ENCODE results near the gene GRAMD1B.
"Not testable (repeated sequence)": the region's sequence is repeated elsewhere in the genome, so short reads cannot be mapped to it uniquely, and the experiment has no call there.

The GRAMD1B gene

DNA sequence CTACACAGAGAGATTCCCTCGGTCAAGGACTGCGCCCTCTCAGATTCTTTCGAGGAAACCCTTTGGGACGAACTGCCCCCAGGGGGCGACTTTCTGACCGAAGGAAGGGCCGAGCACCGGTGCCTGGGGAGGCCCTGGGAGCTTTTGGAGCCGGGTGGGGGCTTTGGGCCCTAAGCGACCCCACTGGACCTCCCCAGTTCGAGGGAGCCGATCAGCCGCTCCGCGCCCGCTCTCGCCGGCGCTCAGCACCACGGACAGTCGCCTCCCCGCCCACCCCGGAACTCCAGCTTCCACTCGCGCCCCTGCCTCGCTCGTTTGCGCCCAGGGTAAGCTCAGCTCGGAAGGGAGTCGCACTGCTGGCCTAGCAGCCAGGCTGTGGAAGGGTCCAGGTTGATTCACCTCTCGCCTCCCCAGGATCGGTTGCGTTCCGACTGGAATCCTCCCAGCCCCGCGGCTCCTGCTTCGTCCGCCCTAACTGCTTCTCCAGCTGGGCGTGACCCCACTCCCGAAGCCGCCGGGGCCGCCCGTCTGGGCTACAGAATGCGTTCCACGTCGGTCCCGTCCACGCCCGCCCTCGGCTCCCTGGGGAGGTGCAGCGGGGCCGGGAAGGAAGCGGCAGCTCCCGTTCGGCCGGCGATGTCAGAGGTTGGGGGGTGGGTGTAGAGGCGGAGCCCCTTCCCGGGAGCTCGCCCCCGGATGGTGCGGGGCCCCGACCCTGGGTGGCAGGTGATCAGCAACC is 223.9 kb downstream of the GRAMD1B start:
- DNase-seq, result peak; percentile 36

DNA sequence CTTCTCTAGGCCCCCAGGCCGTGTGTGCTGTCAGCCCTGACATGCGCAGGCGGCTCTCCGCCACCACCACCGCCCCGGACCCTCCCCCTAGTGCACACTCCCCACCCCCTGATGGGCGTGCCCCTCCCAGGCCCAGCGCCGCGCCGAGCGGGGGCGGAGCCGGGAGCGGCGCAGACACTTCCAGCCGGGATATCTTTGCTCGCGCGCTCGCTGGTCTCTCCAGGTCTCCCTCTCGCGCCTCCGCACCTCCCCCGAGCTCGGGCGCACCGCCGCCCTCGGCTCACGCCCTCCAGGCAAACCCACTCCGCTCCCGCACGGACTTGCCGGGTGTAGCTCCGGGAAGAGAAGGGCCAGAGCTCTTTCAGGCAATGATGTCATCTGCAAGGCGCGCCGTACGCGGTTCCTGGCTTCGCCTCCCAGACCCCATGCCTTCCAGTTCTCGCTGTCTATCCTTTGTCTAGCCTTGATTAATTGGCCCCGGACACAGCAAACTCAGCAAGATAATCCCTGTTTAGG is 224.6 kb downstream of the GRAMD1B start, which contains the start of gene SCN3B:
Gene SCN3B (minus strand): TSS at position 59 of the 516 bp plus-strand sequence. CDS start 823 bp downstream, outside the sequence.
- DNase-seq, result peak; percentile 11

DNA sequence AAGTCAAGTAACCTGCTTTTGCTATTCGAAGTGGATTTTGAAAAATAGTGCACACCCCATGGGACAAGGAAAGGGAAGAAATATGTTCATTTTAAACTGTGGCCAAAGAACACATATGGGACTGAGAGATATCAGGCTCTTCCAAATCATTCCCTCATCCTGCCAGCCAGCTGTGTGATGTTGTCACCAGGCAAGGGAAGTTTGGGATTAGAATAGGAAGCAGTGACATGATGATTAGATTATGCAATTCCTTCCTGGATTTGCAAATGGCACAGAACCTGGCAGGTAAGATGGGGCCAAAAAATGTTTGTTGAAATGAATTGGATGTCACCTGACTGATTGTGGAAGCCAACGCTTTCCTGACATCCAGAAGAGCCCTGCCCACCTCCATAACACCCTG is 229.2 kb downstream of the GRAMD1B start:
- no peak for DNase-seq

DNA sequence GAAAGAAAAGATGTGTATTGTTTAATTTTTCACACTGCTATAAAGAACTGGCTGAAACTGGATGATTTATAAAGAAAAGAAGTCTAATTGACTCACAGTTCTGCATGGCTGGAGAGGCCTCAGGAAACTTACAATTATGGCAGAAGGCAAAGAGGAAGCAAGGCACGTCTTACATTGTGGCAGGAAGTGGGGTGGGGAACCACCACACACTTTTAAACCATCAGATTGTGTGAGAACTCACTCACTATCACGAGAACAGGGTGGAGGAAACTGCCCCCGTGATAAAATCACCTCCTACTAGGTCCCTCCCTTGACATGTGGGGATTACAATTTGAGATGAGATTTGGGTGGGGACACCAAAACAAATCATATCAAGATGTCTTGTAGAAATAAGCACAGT is 229.9 kb downstream of the GRAMD1B start:
- not testable (repeated sequence) for DNase-seq

DNA sequence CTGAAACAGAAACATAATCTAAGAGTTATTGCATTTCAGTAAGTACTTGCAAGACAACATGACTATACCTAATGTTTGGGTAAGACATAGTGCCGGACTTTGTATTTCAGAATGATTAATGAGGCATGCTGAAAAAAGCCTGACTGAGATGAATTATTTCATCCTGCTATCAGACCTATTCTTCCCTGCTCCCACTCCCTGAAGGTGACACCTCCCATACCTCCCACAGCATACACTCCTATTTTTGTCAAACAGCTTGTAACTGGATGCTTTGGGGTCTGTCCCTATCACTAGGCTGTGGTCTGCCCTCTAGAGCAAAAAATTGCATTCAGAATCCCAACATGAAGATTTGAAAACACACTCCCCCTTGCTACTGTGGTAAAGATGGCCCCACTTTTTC is 235.2 kb downstream of the GRAMD1B start:
- DNase-seq, result no peak

- DNase-seq, result no peak
These were observed 240.0 kb downstream of the GRAMD1B start for GRCh38 chr11:123670081-123670480.

GRCh38 chr11:123671534-123671933 is 241.5 kb downstream of the GRAMD1B start:
- no peak for DNase-seq

DNA sequence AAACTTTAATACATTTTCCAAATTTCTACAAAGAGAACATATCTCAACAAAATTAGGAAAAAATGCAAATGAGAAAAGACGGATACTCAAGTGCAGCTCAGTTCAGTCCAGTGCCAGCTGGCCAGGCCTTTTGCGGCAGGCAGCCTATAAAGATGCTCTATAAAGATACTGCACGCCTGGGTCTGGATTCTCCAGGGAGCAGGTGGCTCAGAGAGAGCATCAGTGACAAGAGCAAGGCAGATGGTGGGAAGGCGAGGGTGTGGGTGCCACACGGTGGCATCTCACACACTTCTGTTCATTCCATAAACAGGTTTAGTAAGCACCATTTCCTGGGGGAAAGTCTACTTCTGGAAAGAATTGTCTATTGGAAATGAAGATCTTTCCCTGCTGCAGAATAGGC is 242.5 kb downstream of the GRAMD1B start:
- no peak for DNase-seq

GRCh38 chr11:123674297-123674696 is 244.2 kb downstream of the GRAMD1B start:
- no peak for DNase-seq

Measured in stimulated activated CD4-positive, alpha-beta T cell treated with anti-CD3 and anti-CD28 coated beads, Interleukin-4, amount 100 ng/mL, for 1 hour (primary cell).